WERI-Rb-1 (cell line): ENCODE results near the gene SYNPO.

Experiments used
- DNase-seq: peaks from one replicate; pipeline ENCODE4 v3.0.0-alpha.2; 2020
- H3K27ac ChIP-seq: fragments of 250-450 bp; sonication (Bioruptor Pico); 2 replicates; pipeline ENCODE4 v1.5.1; 2020; ENCODE audit warnings: mild to moderate bottlenecking, moderate library complexity
- H3K27me3 ChIP-seq: fragments of 250-450 bp; sonication (Bioruptor Pico); 2 replicates; pipeline ENCODE4 v1.5.1; 2021; ENCODE audit warnings: mild to moderate bottlenecking, low read depth, moderate library complexity; ENCODE audit not compliant: insufficient read depth, severe bottlenecking
- H3K36me3 ChIP-seq: fragments of 250-450 bp; sonication (Bioruptor Pico); 2 replicates; pipeline ENCODE4 v1.5.1; 2020; ENCODE audit warnings: mild to moderate bottlenecking, moderate library complexity
- H3K4me3 ChIP-seq: 2 replicates; pipeline ENCODE4 v1.5.1; 2011; ENCODE audit warnings: low read depth, mild to moderate bottlenecking, control low read depth, low read length
- H3K9me3 ChIP-seq: fragments of 250-450 bp; sonication (Bioruptor Pico); 2 replicates; pipeline ENCODE4 v1.5.1; 2021; ENCODE audit warnings: mild to moderate bottlenecking, moderate library complexity; ENCODE audit not compliant: severe bottlenecking
- TF ChIP-seq, protein P1 (sequence below): IDR thresholded peaks from 2 replicates; pipeline ENCODE4 v1.5.1; 2011; ENCODE audit warnings: low read depth, mild to moderate bottlenecking, control low read depth, inconsistent platforms, low read length

Gene SYNPO

DNA sequence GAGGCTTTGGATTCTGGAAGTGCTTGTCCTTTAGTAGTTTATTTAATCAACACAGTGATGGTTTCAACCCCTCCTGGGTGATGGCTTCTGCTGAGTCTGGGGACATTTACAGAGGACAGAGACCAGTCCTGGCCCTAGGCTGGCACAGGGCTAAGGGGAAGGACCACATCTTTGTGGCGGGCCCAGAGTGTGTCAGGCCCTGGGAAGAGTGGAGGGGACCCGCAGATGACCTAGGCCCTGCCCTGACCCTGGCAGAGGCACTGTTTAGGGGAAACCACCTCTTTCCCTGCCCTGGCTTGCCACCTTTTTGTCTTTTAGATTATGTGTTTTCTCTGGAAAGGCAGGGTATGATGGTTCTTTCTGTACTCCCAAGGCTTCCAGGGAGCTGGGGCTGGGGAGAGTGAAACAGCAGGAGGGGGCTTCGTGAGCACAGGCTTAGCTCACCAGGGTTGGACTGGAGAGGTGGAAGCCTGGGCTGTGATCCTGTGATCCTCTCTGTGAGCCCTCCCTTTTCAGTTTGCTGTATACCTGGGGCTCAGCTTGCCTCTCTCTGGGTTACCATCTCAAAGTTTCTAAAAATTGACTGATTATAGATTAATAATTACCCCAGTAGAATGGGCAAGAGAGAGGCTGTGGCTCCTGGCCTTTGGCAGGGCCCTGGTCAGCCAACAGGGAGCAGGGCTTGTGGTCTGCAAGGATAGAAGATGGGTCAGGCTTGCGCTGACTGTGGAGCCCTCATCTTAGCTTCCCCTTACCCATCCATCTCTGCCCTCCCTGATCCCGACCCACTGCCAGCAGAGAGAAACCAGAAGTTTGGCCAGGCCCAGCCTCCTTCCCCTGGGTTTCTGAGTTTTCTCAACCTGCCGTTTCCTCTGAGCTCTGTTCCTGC is 1.7 kb upstream of the SYNPO start:
- Histone ChIP-seq H3K36me3 (no peaks in the 10 kb centered on the region), H3K27me3 (no peaks in the 10 kb centered on the region), H3K27ac (no peak overlapping the region), H3K4me3 (no peak overlapping the region), H3K9me3 (no peaks in the 10 kb centered on the region)
- DNase-seq = no peak
- TF ChIP-seq, protein P1, sequence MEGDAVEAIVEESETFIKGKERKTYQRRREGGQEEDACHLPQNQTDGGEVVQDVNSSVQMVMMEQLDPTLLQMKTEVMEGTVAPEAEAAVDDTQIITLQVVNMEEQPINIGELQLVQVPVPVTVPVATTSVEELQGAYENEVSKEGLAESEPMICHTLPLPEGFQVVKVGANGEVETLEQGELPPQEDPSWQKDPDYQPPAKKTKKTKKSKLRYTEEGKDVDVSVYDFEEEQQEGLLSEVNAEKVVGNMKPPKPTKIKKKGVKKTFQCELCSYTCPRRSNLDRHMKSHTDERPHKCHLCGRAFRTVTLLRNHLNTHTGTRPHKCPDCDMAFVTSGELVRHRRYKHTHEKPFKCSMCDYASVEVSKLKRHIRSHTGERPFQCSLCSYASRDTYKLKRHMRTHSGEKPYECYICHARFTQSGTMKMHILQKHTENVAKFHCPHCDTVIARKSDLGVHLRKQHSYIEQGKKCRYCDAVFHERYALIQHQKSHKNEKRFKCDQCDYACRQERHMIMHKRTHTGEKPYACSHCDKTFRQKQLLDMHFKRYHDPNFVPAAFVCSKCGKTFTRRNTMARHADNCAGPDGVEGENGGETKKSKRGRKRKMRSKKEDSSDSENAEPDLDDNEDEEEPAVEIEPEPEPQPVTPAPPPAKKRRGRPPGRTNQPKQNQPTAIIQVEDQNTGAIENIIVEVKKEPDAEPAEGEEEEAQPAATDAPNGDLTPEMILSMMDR = no peak

DNA sequence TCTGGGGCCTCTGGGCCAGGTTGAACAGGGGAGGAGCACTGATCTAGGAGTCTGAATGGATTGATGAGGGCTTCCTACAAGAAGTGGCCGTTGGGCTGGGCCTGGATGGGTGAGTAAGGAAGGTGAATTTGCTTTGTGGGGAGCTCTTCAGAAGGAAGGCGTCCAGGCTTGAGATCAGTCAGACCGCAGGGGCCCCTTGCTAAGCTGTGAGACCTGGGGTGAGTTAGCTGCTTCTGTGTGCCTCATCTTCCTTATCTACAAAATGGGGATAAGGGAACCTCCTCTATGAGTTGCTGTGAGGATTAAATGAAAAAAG is 1.1 kb upstream of the SYNPO start:
- no peaks in the 10 kb centered on the region for H3K36me3 ChIP-seq
- TF ChIP-seq, protein P1 = no peak
- H3K27me3 ChIP-seq = no peaks in the 10 kb centered on the region
- no peaks in the 10 kb centered on the region for H3K9me3 ChIP-seq
- H3K27ac ChIP-seq = no peak overlapping the region
- DNase-seq = no peak
- no peak overlapping the region for H3K4me3 ChIP-seq

DNA sequence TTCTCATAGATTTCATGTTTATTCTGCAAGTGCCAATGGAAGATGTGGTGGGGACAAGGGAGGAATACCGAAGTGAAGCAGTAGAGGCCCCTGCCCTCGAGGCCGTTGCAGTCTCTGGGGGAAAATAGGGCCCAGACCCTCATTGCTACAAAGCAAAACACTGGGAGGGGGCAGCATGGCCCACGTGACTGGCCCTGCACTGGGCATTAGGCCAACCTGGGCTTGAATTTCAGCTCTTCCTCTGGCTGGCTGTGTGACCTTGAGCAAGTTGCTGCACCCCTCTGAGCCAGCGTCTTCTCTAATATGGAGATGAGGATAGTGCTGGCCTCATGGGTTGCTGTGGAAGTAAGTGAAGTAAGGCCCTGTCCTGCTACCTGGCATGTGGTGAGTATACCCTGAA is 709 bp upstream of the SYNPO start:
- TF ChIP-seq, protein P1 = no peak
- Histone ChIP-seq H3K27me3 (no peaks in the 10 kb centered on the region), H3K36me3 (no peaks in the 10 kb centered on the region), H3K9me3 (no peaks in the 10 kb centered on the region), H3K4me3 (no peak overlapping the region), H3K27ac (no peak overlapping the region)
- no peak for DNase-seq

DNA sequence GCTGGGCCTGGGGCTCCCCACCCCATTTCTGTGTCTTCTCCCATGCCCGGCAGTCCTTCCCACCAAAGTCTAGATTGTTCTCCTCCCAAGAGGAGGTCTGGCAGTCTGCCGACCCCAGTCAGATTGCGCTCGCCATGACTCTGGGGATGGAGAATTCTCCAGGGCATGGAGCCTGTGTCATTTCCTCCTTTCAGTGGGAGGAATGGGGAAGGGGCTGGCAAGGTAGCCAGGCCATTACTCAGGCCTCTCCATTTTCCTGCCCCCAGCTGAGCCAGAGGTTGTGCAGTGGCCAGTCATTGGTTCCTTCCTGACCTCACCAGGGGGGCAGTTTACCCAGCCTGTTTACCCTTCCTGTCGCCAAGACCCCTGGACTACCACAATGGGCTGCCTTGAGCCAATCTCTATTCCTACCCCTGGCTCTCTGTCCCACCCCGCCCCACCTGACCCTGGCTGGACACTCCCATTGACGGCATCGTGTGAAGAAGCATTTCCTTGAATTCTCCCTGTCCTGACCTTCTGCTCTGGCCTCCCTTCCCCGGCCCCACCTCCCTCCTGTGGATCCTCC is 628 bp downstream of the SYNPO start:
- Histone ChIP-seq H3K27me3 (no peaks in the 10 kb centered on the region), H3K27ac (no peak overlapping the region), H3K4me3 (no peak overlapping the region), H3K36me3 (no peaks in the 10 kb centered on the region), H3K9me3 (no peaks in the 10 kb centered on the region)
- DNase-seq = no peak
- TF ChIP-seq, protein P1 = no peak

DNA sequence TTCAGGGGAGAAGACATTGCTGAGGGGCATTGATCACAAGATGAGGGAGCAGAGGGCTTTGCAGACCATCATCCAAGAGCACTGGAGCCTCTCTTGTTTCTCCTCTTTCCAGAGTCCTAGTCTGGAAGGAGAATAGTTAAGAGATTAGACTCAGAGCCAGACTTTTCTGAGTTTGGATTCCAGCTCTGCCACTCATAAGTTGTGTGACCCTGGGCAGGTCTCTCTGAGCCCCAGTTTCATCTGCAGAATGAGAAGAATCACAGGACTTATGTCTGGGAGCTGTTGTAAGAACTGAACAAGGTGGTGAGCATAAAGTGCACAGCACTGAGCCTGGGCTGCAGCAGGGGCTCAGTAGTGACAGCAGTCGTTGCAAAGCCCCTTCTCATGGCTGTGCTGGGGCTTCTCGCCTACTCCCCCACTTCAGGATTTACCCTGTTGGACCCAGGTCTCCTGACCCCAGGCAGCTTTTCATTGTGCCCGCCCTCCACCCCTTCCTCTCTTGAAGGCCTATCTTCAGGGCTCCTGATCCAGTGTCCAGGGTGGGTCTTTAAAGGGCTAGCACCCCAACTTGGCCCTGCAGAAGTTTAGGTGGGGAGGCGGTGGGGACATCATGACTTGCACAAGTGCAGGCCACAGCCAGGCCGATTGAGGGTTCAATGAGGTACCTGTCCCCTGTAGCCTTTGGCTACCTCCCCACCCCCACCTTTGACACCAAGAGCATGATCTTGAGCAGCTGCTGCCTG is 1.5 kb downstream of the SYNPO start:
- H3K4me3 ChIP-seq = no peak overlapping the region
- TF ChIP-seq, protein P1 = no peak
- H3K27me3 ChIP-seq = no peaks in the 10 kb centered on the region
- no peaks in the 10 kb centered on the region for H3K36me3 ChIP-seq
- H3K27ac ChIP-seq = no peak overlapping the region
- no peaks in the 10 kb centered on the region for H3K9me3 ChIP-seq
- no peak for DNase-seq
